Bronchial epithelial cell (primary cell): Measurements from ENCODE around the gene STAB1. TPM values are rescaled to one million over a fixed set of nuclear protein-coding genes. Genes with fewer than 3 reads are reported as not detected.
A peak's percentile ranks its signal among the peaks of the same experiment; 100 is the strongest.

Experiments
- DNase-seq: peaks from one replicate; pipeline ENCODE4 v3.0.0-alpha.2; 2010; ENCODE audit warnings: low read depth
- FAIRE-seq: peaks from 2 replicates; lab custom pipeline; 2011; peaks lifted over from hg19 to GRCh38; lab: Jason Lieb, UNC
- H3K27me3 ChIP-seq: 2 replicates; pipeline ENCODE4 v1.5.1; 2011; ENCODE audit warnings: low read length; ENCODE audit not compliant: control insufficient read depth, insufficient read depth
- H3K36me3 ChIP-seq: 2 replicates; pipeline ENCODE4 v1.5.1; 2011; ENCODE audit warnings: low read length; ENCODE audit not compliant: control insufficient read depth, insufficient read depth
- H3K4me3 ChIP-seq: 2 replicates; pipeline ENCODE4 v1.5.1; 2011; ENCODE audit warnings: mild to moderate bottlenecking, low read depth, low read length, control low read depth
- CTCF ChIP-seq: IDR thresholded peaks from 2 replicates; pipeline ENCODE4 v1.5.1; 2011; ENCODE audit warnings: mild to moderate bottlenecking, moderate library complexity, low read length, control low read depth, inconsistent platforms; ENCODE audit not compliant: insufficient read depth, severe bottlenecking
- total RNA-seq: library from RNA; depleted of rRNA; stranded (reverse); fragments of >200 nt; gene quantifications from 2 replicates; pipeline ENCODE4 v1.2.1, GENCODE V29; 2014

STAB1 gene
- total RNA-seq, 1 donor from 2014 or later = under 0.01 TPM

GRCh38 chr3:52454938-52455282 is 40.2 kb upstream of the STAB1 start:
- H3K36me3 ChIP-seq = peaks cover 7% of the 10 kb centered on the region
- DNase-seq = no peak
- FAIRE-seq = no peak
- peak overlapping the region; percentile 76 for H3K4me3 ChIP-seq
- no peaks in the 10 kb centered on the region for H3K27me3 ChIP-seq
- no peak for TF ChIP-seq CTCF

- DNase-seq (peak; percentile 38), FAIRE-seq (no peak)
- Histone ChIP-seq H3K4me3 (peak within 1 kb of the TSS; percentile 76), H3K27me3 (no peaks in the 10 kb centered on the region), H3K36me3 (peaks cover 10% of the 10 kb centered on the region)
- no peak for TF ChIP-seq CTCF
Measured at GRCh38 chr3:52455283-52456168, 39.6 kb upstream of the STAB1 start, which contains the start of gene NISCH. NISCH (plus strand) TSS chr3:52455604; CDS start chr3:52455642, 38 bp downstream.

- TF ChIP-seq CTCF = no peak
- Histone ChIP-seq H3K27me3 (no peaks in the 10 kb centered on the region), H3K4me3 (peak overlapping the region; percentile 76), H3K36me3 (peaks cover 12% of the 10 kb centered on the region)
- FAIRE-seq = no peak
- no peak for DNase-seq
Measured at GRCh38 chr3:52456169-52456799, 38.9 kb upstream of the STAB1 start.

- FAIRE-seq (no peak), DNase-seq (no peak)
- H3K27me3 ChIP-seq = no peaks in the 10 kb centered on the region
- no peak for TF ChIP-seq CTCF
- peaks cover 12% of the 10 kb centered on the region for H3K36me3 ChIP-seq
- H3K4me3 ChIP-seq = peak overlapping the region; percentile 76
Measured at GRCh38 chr3:52456800-52457183, 38.3 kb upstream of the STAB1 start.

GRCh38 chr3:52458031-52458760 is 36.9 kb upstream of the STAB1 start:
- Histone ChIP-seq H3K36me3 (peaks cover 16% of the 10 kb centered on the region), H3K4me3 (no peak overlapping the region), H3K27me3 (no peaks in the 10 kb centered on the region)
- no peak for TF ChIP-seq CTCF
- FAIRE-seq (peak; percentile 23), DNase-seq (peak; percentile 57)
